Endothelial cell of umbilical vein (primary cell): ENCODE measurements around the gene CHMP6. TPM values are rescaled to one million over a fixed set of nuclear protein-coding genes. Genes with fewer than 3 reads are reported as not detected.

Experiments used
- BruUV-seq: library from RNA; stranded (reverse); fragments of 400-500 nt; replicated peaks from 2 replicates; lab custom pipeline; 2021; lab: Mats Ljungman, UMichigan
- CTCF ChIA-PET: fragments of 300-600, 350-600 bp; sonication (Branson Sonifier 250); formaldehyde crosslinking; loops from one replicate; lab custom pipeline; 2021; ENCODE audit warnings: antibody characterized with exemption, inconsistent platforms; lab: Charles Lee
- POLR2A ChIA-PET: fragments of 300-600, 350-600 bp; sonication (Branson Sonifier 250); formaldehyde crosslinking; loops from one replicate; lab custom pipeline; 2021; ENCODE audit warnings: antibody characterized with exemption, inconsistent platforms; lab: Charles Lee
- DNase-seq: peaks from one replicate; pipeline ENCODE4 v3.0.0-alpha.2; 2011; ENCODE audit warnings: low read depth, low spot score
- FAIRE-seq: peaks from 2 replicates; lab custom pipeline; 2011; peaks lifted over from hg19 to GRCh38; lab: Jason Lieb, UNC
- H2AFZ ChIP-seq: 2 replicates; pipeline ENCODE4 v1.6.0; 2012; ENCODE audit warnings: low read depth, low read length, control low read depth, inconsistent platforms
- H3K27ac ChIP-seq: 2 replicates; pipeline ENCODE4 v1.5.1; 2011; ENCODE audit warnings: low read depth, mild to moderate bottlenecking, control low read depth, low read length, moderate library complexity; ENCODE audit not compliant: insufficient read depth
- H3K27me3 ChIP-seq, 2 experiments: 2 replicates each; pipeline versions ENCODE4 v1.6.0 to v1.6.1; 2011; ENCODE audit warnings: low read length in 2 of 2, mixed read lengths in 1 of 2; ENCODE audit not compliant: control insufficient read depth in 2 of 2, insufficient read depth in 2 of 2
- H3K36me3 ChIP-seq, 2 experiments: 2 replicates in 1 of 2; 3 replicates in 1 of 2; pipeline ENCODE4 v1.5.1; 2011; ENCODE audit warnings: low read length in 2 of 2, mild to moderate bottlenecking in 1 of 2, moderate library complexity in 1 of 2; ENCODE audit not compliant: control insufficient read depth in 2 of 2, insufficient read depth in 2 of 2; ENCODE audit errors: extremely low read depth in 1 of 2
- H3K4me1 ChIP-seq: 3 replicates; pipeline ENCODE4 v1.5.1; 2011; ENCODE audit warnings: mild to moderate bottlenecking, low read length; ENCODE audit not compliant: control insufficient read depth, insufficient read depth; ENCODE audit errors: extremely low read depth
- H3K4me2 ChIP-seq: 2 replicates; pipeline ENCODE4 v1.6.1; 2011; ENCODE audit warnings: low read length, control low read depth, mixed read lengths; ENCODE audit not compliant: insufficient read depth
- H3K4me3 ChIP-seq, 3 experiments: fragments of 200-600 bp in 1 of 3; sonication (generic), shearing (Covaris generic) in 1 of 3; replicated peaks in 1 of 3; 2 replicates each; pipeline ENCODE4 v1.5.1; 2011 to 2016; ENCODE audit warnings: control low read depth in 3 of 3, low read length in 3 of 3, mild to moderate bottlenecking in 2 of 3, inconsistent platforms in 1 of 3, low read depth in 1 of 3, moderate library complexity in 1 of 3; ENCODE audit not compliant: insufficient read depth in 1 of 3
- H3K79me2 ChIP-seq: 2 replicates; pipeline ENCODE4 v1.6.0; 2012; ENCODE audit warnings: low read length, inconsistent platforms; ENCODE audit not compliant: control insufficient read depth, insufficient read depth
- H3K9ac ChIP-seq: replicated peaks from 2 replicates; pipeline ENCODE3; 2011; ENCODE audit warnings: low read length, control low read depth; ENCODE audit not compliant: insufficient read depth; ENCODE audit errors: extremely low read depth
- H3K9me1 ChIP-seq: replicated peaks from 3 replicates; pipeline ENCODE4 v1.6.0; 2011; ENCODE audit warnings: mild to moderate bottlenecking, low read length; ENCODE audit not compliant: control insufficient read depth, insufficient read depth; ENCODE audit errors: extremely low read depth
- H3K9me3 ChIP-seq: replicated peaks from 2 replicates; pipeline ENCODE4 v1.5.1; 2012; ENCODE audit warnings: low read length, inconsistent platforms; ENCODE audit not compliant: control insufficient read depth, insufficient read depth
- H4K20me1 ChIP-seq: replicated peaks from 2 replicates; pipeline ENCODE3; 2011; ENCODE audit warnings: mild to moderate bottlenecking, low read length; ENCODE audit not compliant: control insufficient read depth, insufficient read depth; ENCODE audit errors: extremely low read depth
- EZH2 ChIP-seq: IDR thresholded peaks from 2 replicates; pipeline ENCODE4 v1.6.1; 2012; ENCODE audit warnings: borderline replicate concordance, low read depth, mild to moderate bottlenecking, moderate library complexity, low read length, inconsistent platforms; ENCODE audit not compliant: severe bottlenecking
- FOS ChIP-seq: IDR thresholded peaks from 2 replicates; pipeline ENCODE4 v1.6.1; 2011; ENCODE audit warnings: mild to moderate bottlenecking, low read length, moderate library complexity, borderline replicate concordance; ENCODE audit not compliant: insufficient read depth
- GATA2 ChIP-seq: IDR thresholded peaks from 2 replicates; pipeline ENCODE4 v1.7.0; 2011; ENCODE audit warnings: low read depth, mild to moderate bottlenecking, moderate library complexity, mixed read lengths, low read length; ENCODE audit not compliant: insufficient read length, insufficient read depth
- JUN ChIP-seq: IDR thresholded peaks from 2 replicates; pipeline ENCODE4 v1.6.1; 2011; ENCODE audit warnings: borderline replicate concordance, low read depth; ENCODE audit not compliant: insufficient read length, insufficient read depth
- MYC ChIP-seq: IDR thresholded peaks from one replicate; pipeline ENCODE4 v1.6.1; 2011; ENCODE audit warnings: mild to moderate bottlenecking, low read depth, low read length
- POLR2A ChIP-seq: IDR thresholded peaks from 2 replicates; pipeline ENCODE4 v1.6.1; 2012; ENCODE audit warnings: low read depth, mild to moderate bottlenecking, control low read depth, low read length
- POLR2AphosphoS5 ChIP-seq: IDR thresholded peaks from 2 replicates; pipeline ENCODE4 v1.6.1; 2012; ENCODE audit warnings: low read depth, mild to moderate bottlenecking, control low read depth, low read length, moderate library complexity; ENCODE audit not compliant: insufficient read depth
- dilution Hi-C: fragments of 300-500 bp; cut with MboI; formaldehyde crosslinking; loops from one replicate; pipeline ENCODE4 v1.15.0; 2019; ENCODE audit warnings: low sequenced_read_pairs; ENCODE audit not compliant: extremely low pct_ligation_motif_present
- intact Hi-C: fragments of 100-400 bp; cut with micrococcal nuclease; formaldehyde crosslinking; loops from one replicate; pipeline ENCODE4 v1.10.0; 2022
- polyA plus RNA-seq, 4 experiments: library from polyadenylated mRNA; depleted of rRNA in 3 of 4; stranded (reverse) in 3 of 4; unstranded in 1 of 4; fragments of >200 nt; gene quantifications; 2 replicates each; pipeline versions ENCODE4 v1.2.1 to v1.2.3, GENCODE V29; 2011 to 2012; ENCODE audit warnings: missing spikeins in 1 of 4
- total RNA-seq: library from RNA; stranded (reverse); gene quantifications from 2 replicates; pipeline ENCODE4 v1.2.3, GENCODE V29; 2021
- TF ChIP-seq, protein P1 (sequence below): IDR thresholded peaks from 2 replicates; pipeline ENCODE4 v1.6.1; 2011; ENCODE audit not compliant: insufficient read depth, insufficient read length
- TF ChIP-seq, protein P2 (sequence below), 2 donors: IDR thresholded peaks; 1 replicate in 1 of 2; 2 replicates in 1 of 2; pipeline ENCODE4 v1.5.1; 2011; ENCODE audit warnings: low read length in 2 of 2, mild to moderate bottlenecking in 2 of 2, moderate library complexity in 2 of 2, control low read depth in 1 of 2, inconsistent platforms in 1 of 2, low read depth in 1 of 2; ENCODE audit not compliant: insufficient read depth in 1 of 2; ENCODE audit errors: extremely low read depth in 1 of 2

Gene CHMP6
- total and polyA plus RNA-seq, 2 donors (not counting 3 experiments of a cell fraction or from before 2014, with no cell fraction given) = 42.5 to 48.5 TPM

DNA sequence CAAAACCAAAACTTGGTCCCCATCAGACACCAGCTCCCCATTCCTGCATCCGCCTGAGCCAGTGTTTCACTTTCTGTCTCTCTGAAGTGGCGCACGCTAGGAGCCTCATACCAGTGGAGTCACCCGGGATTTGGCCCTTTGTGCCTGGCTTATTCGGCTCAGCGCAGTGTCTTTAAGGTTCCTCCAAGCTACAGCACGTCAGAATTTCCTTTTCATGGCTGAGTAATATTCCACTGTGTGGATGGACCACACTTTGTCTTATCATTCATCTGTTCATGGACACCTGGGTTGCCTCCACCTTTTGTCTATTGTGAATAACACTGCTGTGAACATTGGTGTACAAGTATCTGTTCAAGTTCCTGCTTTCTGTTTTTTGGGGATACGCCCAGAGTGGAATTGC, 45.2 kb upstream of the CHMP6 start:
- no peak overlapping the region for H3K4me2 ChIP-seq
- no peaks in the 10 kb centered on the region for H3K27me3 ChIP-seq
- DNase-seq (no peak), FAIRE-seq (no peak)
- H2AFZ ChIP-seq = no peak overlapping the region
- H3K9me1 ChIP-seq = no peaks in the 10 kb centered on the region
- no peak overlapping the region for H3K27ac ChIP-seq
- H3K9me3 ChIP-seq = no peaks in the 10 kb centered on the region
- TF ChIP-seq GATA2 (no peak), FOS (no peak), EZH2 (no peak), POLR2A (no peak), JUN (no peak), MYC (no peak), POLR2AphosphoS5 (no peak)
- TF ChIP-seq, protein P1, sequence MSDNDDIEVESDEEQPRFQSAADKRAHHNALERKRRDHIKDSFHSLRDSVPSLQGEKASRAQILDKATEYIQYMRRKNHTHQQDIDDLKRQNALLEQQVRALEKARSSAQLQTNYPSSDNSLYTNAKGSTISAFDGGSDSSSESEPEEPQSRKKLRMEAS = no peak
- TF ChIP-seq, protein P2, sequence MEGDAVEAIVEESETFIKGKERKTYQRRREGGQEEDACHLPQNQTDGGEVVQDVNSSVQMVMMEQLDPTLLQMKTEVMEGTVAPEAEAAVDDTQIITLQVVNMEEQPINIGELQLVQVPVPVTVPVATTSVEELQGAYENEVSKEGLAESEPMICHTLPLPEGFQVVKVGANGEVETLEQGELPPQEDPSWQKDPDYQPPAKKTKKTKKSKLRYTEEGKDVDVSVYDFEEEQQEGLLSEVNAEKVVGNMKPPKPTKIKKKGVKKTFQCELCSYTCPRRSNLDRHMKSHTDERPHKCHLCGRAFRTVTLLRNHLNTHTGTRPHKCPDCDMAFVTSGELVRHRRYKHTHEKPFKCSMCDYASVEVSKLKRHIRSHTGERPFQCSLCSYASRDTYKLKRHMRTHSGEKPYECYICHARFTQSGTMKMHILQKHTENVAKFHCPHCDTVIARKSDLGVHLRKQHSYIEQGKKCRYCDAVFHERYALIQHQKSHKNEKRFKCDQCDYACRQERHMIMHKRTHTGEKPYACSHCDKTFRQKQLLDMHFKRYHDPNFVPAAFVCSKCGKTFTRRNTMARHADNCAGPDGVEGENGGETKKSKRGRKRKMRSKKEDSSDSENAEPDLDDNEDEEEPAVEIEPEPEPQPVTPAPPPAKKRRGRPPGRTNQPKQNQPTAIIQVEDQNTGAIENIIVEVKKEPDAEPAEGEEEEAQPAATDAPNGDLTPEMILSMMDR (IDR thresholded peaks at IDR 0.05; ENCODE audit: extremely low read depth in 1 of 2, insufficient read depth in 1 of 2, low read depth in 1 of 2, low read length in 2 of 2) = no peak
- CTCF ChIA-PET = no interaction called here
- peaks cover 0 to 3% of the 10 kb centered on the region in 2 experiments for H3K36me3 ChIP-seq
- no peak overlapping the region for H3K9ac ChIP-seq
- no peaks in the 10 kb centered on the region for H4K20me1 ChIP-seq
- no peaks in the 10 kb centered on the region for H3K79me2 ChIP-seq
- H3K4me3 ChIP-seq = no peak overlapping the region
- POLR2A ChIA-PET = no interaction called here
- no TSS peak for BruUV-seq
- no peaks in the 10 kb centered on the region for H3K4me1 ChIP-seq
- intact Hi-C loops (no loop called here), dilution Hi-C loops (no loop called here)
